ENCODE measurements around the gene CECR2. TPM values are rescaled to one million over a fixed set of nuclear protein-coding genes. Genes with fewer than 3 reads are reported as not detected.

Gene CECR2
- polyA plus RNA-seq, 1 donor from 2014 or later = 2.1 TPM

- Histone ChIP-seq H3K4me2 (ENCODE audit: low read length) (no peak overlapping the region), H3K27ac (ENCODE audit: low read length) (no peak overlapping the region), H3F3A (ENCODE audit: insufficient read depth, low read length, poor library complexity, severe bottlenecking) (no peaks in the 10 kb centered on the region), H4K20me1 (ENCODE audit: insufficient read depth) (no peaks in the 10 kb centered on the region), H3K27me3 (ENCODE audit: insufficient read depth, low read depth, low read length) (no peaks in the 10 kb centered on the region), H3K36me3 (ENCODE audit: insufficient read depth, low read length) (no peaks in the 10 kb centered on the region), H3K9ac (ENCODE audit: low read length) (no peak overlapping the region), H3K9me2 (ENCODE audit: insufficient read depth, low read length) (no peaks in the 10 kb centered on the region), H3K79me2 (replicated peaks; ENCODE audit: insufficient read depth, low read length) (peaks cover 39% of the 10 kb centered on the region), H2AFZ (ENCODE audit: low read depth, low read length) (no peak overlapping the region), H3K9me3 (ENCODE audit: low read length) (no peaks in the 10 kb centered on the region), H3K4me3 (ENCODE audit: low read length) (no peak overlapping the region)
- TF ChIP-seq EP300 (conservative IDR thresholded peaks at IDR 0.05; ENCODE audit: poor library complexity, severe bottlenecking) (no peak), MXI1 (conservative IDR thresholded peaks at IDR 0.05; ENCODE audit: poor library complexity, severe bottlenecking) (no peak), REST (IDR thresholded peaks at IDR 0.05; ENCODE audit: borderline replicate concordance) (no peak), TAF1 (IDR thresholded peaks at IDR 0.05; ENCODE audit: low read depth) (no peak), RAD21 (conservative IDR thresholded peaks at IDR 0.05) (no peak), POLR2AphosphoS5 (IDR thresholded peaks at IDR 0.05) (no peak), EZH2 (IDR thresholded peaks at IDR 0.05; ENCODE audit: borderline replicate concordance, insufficient read depth, low read length, poor library complexity, severe bottlenecking) (no peak), CTCF (IDR thresholded peaks at IDR 0.05; ENCODE audit: poor library complexity, severe bottlenecking) (no peak), SMC3 (conservative IDR thresholded peaks at IDR 0.05; ENCODE audit: poor library complexity) (no peak)
These were observed 34.6 kb downstream of the CECR2 start for GRCh38 chr22:17403906-17404305.

GRCh38 chr22:17407643-17408042 is 38.4 kb downstream of the CECR2 start:
- no peaks in the 10 kb centered on the region for H3K9me2 ChIP-seq (ENCODE audit: insufficient read depth, low read length)
- H3K9me3 ChIP-seq (ENCODE audit: low read length) = no peaks in the 10 kb centered on the region
- no peak overlapping the region for H3K9ac ChIP-seq (ENCODE audit: low read length)
- no peak for TF ChIP-seq EZH2 (IDR thresholded peaks at IDR 0.05; ENCODE audit: borderline replicate concordance, insufficient read depth, low read length, poor library complexity, severe bottlenecking)
- no peak for TF ChIP-seq TAF1 (IDR thresholded peaks at IDR 0.05; ENCODE audit: low read depth)
- no peak for TF ChIP-seq EP300 (conservative IDR thresholded peaks at IDR 0.05; ENCODE audit: poor library complexity, severe bottlenecking)
- TF ChIP-seq POLR2AphosphoS5 (IDR thresholded peaks at IDR 0.05) = no peak
- TF ChIP-seq RAD21 (conservative IDR thresholded peaks at IDR 0.05) = no peak
- no peak for TF ChIP-seq REST (IDR thresholded peaks at IDR 0.05; ENCODE audit: borderline replicate concordance)
- no peak for TF ChIP-seq SMC3 (conservative IDR thresholded peaks at IDR 0.05; ENCODE audit: poor library complexity)
- TF ChIP-seq CTCF (IDR thresholded peaks at IDR 0.05; ENCODE audit: poor library complexity, severe bottlenecking) = no peak
- no peak for TF ChIP-seq MXI1 (conservative IDR thresholded peaks at IDR 0.05; ENCODE audit: poor library complexity, severe bottlenecking)
- no peaks in the 10 kb centered on the region for H3F3A ChIP-seq (ENCODE audit: insufficient read depth, low read length, poor library complexity, severe bottlenecking)
- no peak overlapping the region for H2AFZ ChIP-seq (ENCODE audit: low read depth, low read length)
- H3K27me3 ChIP-seq (ENCODE audit: insufficient read depth, low read depth, low read length) = no peaks in the 10 kb centered on the region
- peaks cover 48% of the 10 kb centered on the region for H3K79me2 ChIP-seq (replicated peaks; ENCODE audit: insufficient read depth, low read length)
- H3K4me3 ChIP-seq (ENCODE audit: low read length) = no peak overlapping the region
- no peak overlapping the region for H3K27ac ChIP-seq (ENCODE audit: low read length)
- H4K20me1 ChIP-seq (ENCODE audit: insufficient read depth) = no peaks in the 10 kb centered on the region
- H3K4me2 ChIP-seq (ENCODE audit: low read length) = no peak overlapping the region
- no peaks in the 10 kb centered on the region for H3K36me3 ChIP-seq (ENCODE audit: insufficient read depth, low read length)
